ENCODE measurements around the gene STAC3.

- TF ChIP-seq POLR2A (IDR thresholded peaks at IDR 0.05) (no peak), CTCF (IDR thresholded peaks at IDR 0.05) (no peak)
Measured at GRCh38 chr12:57232156-57232756, 18.7 kb downstream of the STAC3 start.
